ENCODE results near the gene CMIP.
A peak's percentile ranks its signal among the peaks of the same experiment; 100 is the strongest.

CMIP gene

GRCh38 chr16:81449899-81450608 is 5.4 kb downstream of the CMIP start:
- H3K36me3 ChIP-seq, result no peaks in the 10 kb centered on the region
- H3K27ac ChIP-seq, result no peak overlapping the region
- TF ChIP-seq, protein P1, sequence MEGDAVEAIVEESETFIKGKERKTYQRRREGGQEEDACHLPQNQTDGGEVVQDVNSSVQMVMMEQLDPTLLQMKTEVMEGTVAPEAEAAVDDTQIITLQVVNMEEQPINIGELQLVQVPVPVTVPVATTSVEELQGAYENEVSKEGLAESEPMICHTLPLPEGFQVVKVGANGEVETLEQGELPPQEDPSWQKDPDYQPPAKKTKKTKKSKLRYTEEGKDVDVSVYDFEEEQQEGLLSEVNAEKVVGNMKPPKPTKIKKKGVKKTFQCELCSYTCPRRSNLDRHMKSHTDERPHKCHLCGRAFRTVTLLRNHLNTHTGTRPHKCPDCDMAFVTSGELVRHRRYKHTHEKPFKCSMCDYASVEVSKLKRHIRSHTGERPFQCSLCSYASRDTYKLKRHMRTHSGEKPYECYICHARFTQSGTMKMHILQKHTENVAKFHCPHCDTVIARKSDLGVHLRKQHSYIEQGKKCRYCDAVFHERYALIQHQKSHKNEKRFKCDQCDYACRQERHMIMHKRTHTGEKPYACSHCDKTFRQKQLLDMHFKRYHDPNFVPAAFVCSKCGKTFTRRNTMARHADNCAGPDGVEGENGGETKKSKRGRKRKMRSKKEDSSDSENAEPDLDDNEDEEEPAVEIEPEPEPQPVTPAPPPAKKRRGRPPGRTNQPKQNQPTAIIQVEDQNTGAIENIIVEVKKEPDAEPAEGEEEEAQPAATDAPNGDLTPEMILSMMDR (IDR thresholded peaks at IDR 0.05), result no peak
- intact Hi-C loops (cut with DNase I; ENCODE audit: low total_unique reads), result loop anchor here (10.0 kb wide), 1 partner anchor 155 kb away; no protein-coding TSS in a partner anchor
- no peak for DNase-seq
- no peak overlapping the region for H3K4me3 ChIP-seq
- no peaks in the 10 kb centered on the region for H3K9me3 ChIP-seq
- H3K4me1 ChIP-seq, result peaks cover 0 to 22% (median 10%) of the 10 kb centered on the region in 4 donors
- no peaks in the 10 kb centered on the region for H3K27me3 ChIP-seq

DNA sequence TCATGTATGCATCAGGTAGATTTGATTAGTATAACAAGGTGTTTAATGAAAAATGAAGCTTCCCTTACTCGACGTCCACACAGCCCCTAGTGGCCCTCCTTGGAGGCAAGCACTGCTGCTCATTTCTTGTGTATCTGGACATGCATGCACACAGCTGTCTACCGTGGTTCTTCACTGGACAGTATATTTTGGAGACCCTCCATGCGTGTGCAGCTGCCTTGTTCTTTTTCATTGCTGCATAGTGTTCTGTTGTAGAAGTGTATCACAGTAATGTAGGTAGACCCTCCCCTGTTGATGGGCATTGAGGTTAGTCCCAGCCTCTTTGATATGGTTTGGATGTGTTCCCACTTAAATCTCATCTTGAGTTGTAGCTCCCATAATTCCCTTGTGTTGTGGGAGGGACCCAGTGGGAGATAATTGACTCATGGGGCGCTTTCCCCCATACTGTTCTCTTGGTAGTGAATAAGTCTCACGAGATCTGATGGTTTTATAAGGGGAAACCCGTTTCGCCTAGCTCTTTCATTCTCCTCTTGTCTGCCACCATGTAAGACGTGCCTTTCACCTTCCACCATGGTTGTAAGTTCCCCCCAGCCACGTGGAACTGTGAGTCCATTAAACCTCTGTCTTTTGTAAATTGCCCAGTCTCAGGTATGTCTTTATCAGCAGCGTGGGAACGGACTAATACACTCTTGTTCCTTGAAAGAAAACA is 6.3 kb downstream of the CMIP start:
- DNase-seq, result no peak
- TF ChIP-seq, protein P1 (IDR thresholded peaks at IDR 0.05), result no peak
- H3K36me3 ChIP-seq, result no peaks in the 10 kb centered on the region
- peaks cover 0 to 14% (median 2%) of the 10 kb centered on the region in 4 donors for H3K4me1 ChIP-seq
- no peaks in the 10 kb centered on the region for H3K9me3 ChIP-seq
- intact Hi-C loops (cut with DNase I; ENCODE audit: low total_unique reads), result no loop called here
- H3K27ac ChIP-seq, result no peak overlapping the region
- H3K27me3 ChIP-seq, result no peaks in the 10 kb centered on the region
- no peak overlapping the region for H3K4me3 ChIP-seq

- DNase-seq, result peak in 1 of 2 donors; percentile 63
- Histone ChIP-seq H3K4me3 (no peak overlapping the region), H3K9me3 (no peaks in the 10 kb centered on the region), H3K27me3 (no peaks in the 10 kb centered on the region), H3K36me3 (peaks cover 0 to 6% (median 0%) of the 10 kb centered on the region in 3 donors), H3K4me1 (peaks cover 0 to 5% (median 0%) of the 10 kb centered on the region in 4 donors), H3K27ac (no peak overlapping the region)
- TF ChIP-seq, protein P1 (IDR thresholded peaks at IDR 0.05), result no peak
- intact Hi-C loops (cut with DNase I; ENCODE audit: low total_unique reads), result no loop called here
Measured at GRCh38 chr16:81451753-81452680, 7.4 kb downstream of the CMIP start.

- H3K4me3 ChIP-seq, result no peak overlapping the region
- intact Hi-C loops (cut with DNase I; ENCODE audit: low total_unique reads), result no loop called here
- no peak overlapping the region for H3K27ac ChIP-seq
- H3K4me1 ChIP-seq, result no peaks in the 10 kb centered on the region
- H3K27me3 ChIP-seq, result no peaks in the 10 kb centered on the region
- TF ChIP-seq, protein P1 (IDR thresholded peaks at IDR 0.05), result no peak
- no peaks in the 10 kb centered on the region for H3K9me3 ChIP-seq
- no peak for DNase-seq
- H3K36me3 ChIP-seq, result peaks cover 0 to 7% (median 0%) of the 10 kb centered on the region in 3 donors
Measured at GRCh38 chr16:81453091-81453728, 8.6 kb downstream of the CMIP start.

GRCh38 chr16:81454044-81454443 is 9.4 kb downstream of the CMIP start:
- no peaks in the 10 kb centered on the region for H3K27me3 ChIP-seq
- DNase-seq, result no peak
- peaks cover 0 to 7% (median 0%) of the 10 kb centered on the region in 3 donors for H3K36me3 ChIP-seq
- TF ChIP-seq, protein P1 (IDR thresholded peaks at IDR 0.05), result no peak
- no peak overlapping the region for H3K4me3 ChIP-seq
- intact Hi-C loops (cut with DNase I; ENCODE audit: low total_unique reads), result loop anchor here (2.0 kb wide), 1 partner anchor 19 kb away; no protein-coding TSS in a partner anchor
- no peaks in the 10 kb centered on the region for H3K4me1 ChIP-seq
- no peak overlapping the region for H3K27ac ChIP-seq
- no peaks in the 10 kb centered on the region for H3K9me3 ChIP-seq
